GM12878 (cell line): ENCODE data around the gene SHROOM3. TPM values are rescaled to one million over a fixed set of nuclear protein-coding genes. Genes with fewer than 3 reads are reported as not detected.

Experiments
- ATAC-seq: fragments of 200-7000 bp; cut with Tn5 transposase; 3 replicates; pipeline ENCODE4 v1.9.1; 2020; ENCODE audit warnings: mild to moderate bottlenecking, moderate library complexity
- BruUV-seq: library from RNA; stranded (reverse); fragments of 400-500 nt; replicated peaks from 2 replicates; lab custom pipeline; 2021; lab: Mats Ljungman, UMichigan
- CTCF ChIA-PET: fragments of 300-600 bp; sonication (Branson Sonifier 250); formaldehyde crosslinking; extraction: SDS; loops from one replicate; lab custom pipeline; 2021; ENCODE audit warnings: inconsistent platforms; lab: Yijun Ruan, JAX
- POLR2A ChIA-PET: fragments of 350-600 bp; formaldehyde crosslinking; extraction: SDS; loops from one replicate; lab custom pipeline; 2021; ENCODE audit warnings: inconsistent platforms; lab: Charles Lee
- RAD21 ChIA-PET: fragments of 300-600 bp; sonication (Branson Sonifier 250); formaldehyde crosslinking; loops from one replicate; lab custom pipeline; 2023; ENCODE audit warnings: antibody characterized with exemption; ENCODE audit not compliant: unreplicated experiment; lab: Charles Lee
- SMC1A ChIA-PET: fragments of 300-600 bp; sonication (Branson Sonifier 250); formaldehyde crosslinking; loops from one replicate; lab custom pipeline; 2023; ENCODE audit not compliant: unreplicated experiment, uncharacterized antibody; lab: Charles Lee
- DNase-seq: peaks from one replicate; pipeline ENCODE4 v3.0.0-alpha.2; 2011; ENCODE audit warnings: low read depth, low spot score
- FAIRE-seq: peaks from 3 replicates; lab custom pipeline; 2011; peaks lifted over from hg19 to GRCh38; lab: Jason Lieb, UNC
- H2AFZ ChIP-seq: 2 replicates; pipeline ENCODE4 v1.6.0; 2011; ENCODE audit warnings: low read depth, low read length, control low read depth; ENCODE audit not compliant: control insufficient read depth
- H3K27ac ChIP-seq: 2 replicates; pipeline ENCODE4 v1.5.1; 2011; ENCODE audit warnings: control low read depth; ENCODE audit not compliant: control insufficient read depth, insufficient read depth
- H3K27me3 ChIP-seq, 2 experiments: replicated peaks in 1 of 2; 2 replicates each; pipeline versions ENCODE4 v1.6.0 to v1.6.1; 2011; ENCODE audit warnings: low read length in 1 of 2; ENCODE audit not compliant: control insufficient read depth in 2 of 2, insufficient read depth in 2 of 2
- H3K36me3 ChIP-seq, 2 experiments: 2 replicates each; pipeline ENCODE4 v1.5.1; 2011; ENCODE audit warnings: low read length in 1 of 2; ENCODE audit not compliant: control insufficient read depth in 2 of 2, insufficient read depth in 2 of 2
- H3K4me1 ChIP-seq: 2 replicates; pipeline ENCODE4 v1.6.1; 2011; ENCODE audit warnings: mild to moderate bottlenecking, low read length, moderate library complexity, mixed read lengths; ENCODE audit not compliant: control insufficient read depth, insufficient read depth
- H3K4me2 ChIP-seq: 2 replicates; pipeline ENCODE4 v1.6.0; 2011; ENCODE audit warnings: control low read depth; ENCODE audit not compliant: control insufficient read depth, insufficient read depth
- H3K4me3 ChIP-seq: fragments of 200-600 bp; sonication (generic); 2 replicates; pipeline ENCODE4 v1.5.1; 2016
- H3K79me2 ChIP-seq: 2 replicates; pipeline ENCODE4 v1.6.0; 2011; ENCODE audit warnings: low read length; ENCODE audit not compliant: control insufficient read depth, insufficient read depth
- H3K9ac ChIP-seq: 2 replicates; pipeline ENCODE4 v1.8.0; 2011; ENCODE audit warnings: low read length, control low read depth, mixed read lengths; ENCODE audit not compliant: control insufficient read depth, insufficient read depth
- H3K9me3 ChIP-seq: replicated peaks from 3 replicates; pipeline ENCODE4 v1.5.1; 2011; ENCODE audit warnings: mild to moderate bottlenecking, low read length; ENCODE audit not compliant: control insufficient read depth, insufficient read depth
- H4K20me1 ChIP-seq: 2 replicates; pipeline ENCODE4 v1.6.0; 2011; ENCODE audit not compliant: control insufficient read depth, insufficient read depth
- CREM ChIP-seq: IDR thresholded peaks from 2 replicates; pipeline ENCODE4 v1.6.1; 2014; ENCODE audit warnings: antibody characterized with exemption, low read depth
- FOS ChIP-seq: IDR thresholded peaks from 3 replicates; pipeline ENCODE4 v1.6.1; 2011; ENCODE audit warnings: borderline replicate concordance; ENCODE audit not compliant: insufficient read length; ENCODE audit errors: extremely low read depth
- FOXM1 ChIP-seq: IDR thresholded peaks from 2 replicates; pipeline ENCODE4 v1.6.1; 2012; ENCODE audit warnings: low read depth, mild to moderate bottlenecking, inconsistent platforms, low read length, moderate library complexity
- JUNB ChIP-seq: IDR thresholded peaks from 2 replicates; pipeline ENCODE4 v1.6.1; 2016; ENCODE audit warnings: antibody characterized with exemption, mild to moderate bottlenecking
- JUND ChIP-seq: IDR thresholded peaks from 2 replicates; pipeline ENCODE4 v1.6.1; 2012; ENCODE audit warnings: low read depth, mild to moderate bottlenecking, low read length, improper control_type of control experiment, moderate library complexity
- KAT2A ChIP-seq: conservative IDR thresholded peaks from 2 replicates; pipeline ENCODE4 v1.6.1; 2011; ENCODE audit warnings: low read depth, low read length; ENCODE audit not compliant: control insufficient read depth
- NRF1 ChIP-seq: conservative IDR thresholded peaks from 2 replicates; pipeline ENCODE4 v1.6.1; 2011; ENCODE audit warnings: mild to moderate bottlenecking, low read depth, low read length, improper control_type of control experiment
- SPI1 ChIP-seq: IDR thresholded peaks from 2 replicates; pipeline ENCODE4 v1.6.1; 2011; ENCODE audit warnings: low read depth, mild to moderate bottlenecking, low read length, moderate library complexity, borderline replicate concordance; ENCODE audit not compliant: insufficient read depth
- WGBS: methylation state at CpG from one replicate; pipeline ENCODE4 v1.1.6; 2016; ENCODE audit warnings: low lambda C conversion rate; ENCODE audit not compliant: insufficient replicate concordance, insufficient coverage; ENCODE audit errors: missing lambda C conversion rate; 5-methylcytosine and 5-hydroxymethylcytosine counted together
- in situ Hi-C: fragments of 300-500 bp; cut with MboI; formaldehyde crosslinking; loops from 9 replicates; pipeline ENCODE4 v1.14.3; 2018; ENCODE audit warnings: mixed read lengths
- intact Hi-C: fragments of 100-400 bp; cut with micrococcal nuclease; formaldehyde crosslinking; loops from one replicate; pipeline ENCODE4 v1.14.2; 2022; ENCODE audit not compliant: unreplicated experiment
- polyA plus RNA-seq, 11 experiments: library from polyadenylated mRNA; depleted of rRNA in 4 of 11; unstranded in 6 of 11; stranded (reverse) in 5 of 11; fragments of >200 nt; fragmentation: Nextera tagmentation in 4 of 11; fragmentation: Illumina TruSeq in 1 of 11; extraction: Ambion mirVana in 4 of 11; extraction: Trizol in 1 of 11; gene quantifications; 1 replicate in 1 of 11; 2 replicates in 10 of 11; pipeline versions ENCODE4 v1.2.1 to v1.2.3, GENCODE V29; 2011 to 2016; ENCODE audit warnings: inconsistent platforms in 2 of 11, missing spikeins in 2 of 11, low read depth in 1 of 11
- total RNA-seq, 4 experiments: library from RNA; depleted of rRNA in 3 of 4; stranded (reverse); fragments of >200 nt in 3 of 4; fragmentation: Illumina TruSeq in 1 of 4; extraction: Trizol in 1 of 4; gene quantifications; 2 replicates each; pipeline versions ENCODE4 v1.2.1 to v1.2.3, GENCODE V29; 2013 to 2021
- TF ChIP-seq, protein P1 (sequence below): fragments of 450-650 bp; IDR thresholded peaks from 2 replicates; pipeline ENCODE4 v1.6.1; 2017; ENCODE audit warnings: low read depth, mild to moderate bottlenecking, moderate library complexity
- TF ChIP-seq, protein P2 (sequence below): IDR thresholded peaks from 2 replicates; pipeline ENCODE4 v1.6.1; 2012; ENCODE audit warnings: improper control_type of control experiment, low read depth, low read length; ENCODE audit not compliant: insufficient replicate concordance

The SHROOM3 gene
- total and polyA plus RNA-seq, 10 of the 15 experiments (the other 5 are each of a cell fraction or from before 2014, with no cell fraction given): under 0.01 to 0.29 (median 0.08) TPM; not detected in 1

DNA sequence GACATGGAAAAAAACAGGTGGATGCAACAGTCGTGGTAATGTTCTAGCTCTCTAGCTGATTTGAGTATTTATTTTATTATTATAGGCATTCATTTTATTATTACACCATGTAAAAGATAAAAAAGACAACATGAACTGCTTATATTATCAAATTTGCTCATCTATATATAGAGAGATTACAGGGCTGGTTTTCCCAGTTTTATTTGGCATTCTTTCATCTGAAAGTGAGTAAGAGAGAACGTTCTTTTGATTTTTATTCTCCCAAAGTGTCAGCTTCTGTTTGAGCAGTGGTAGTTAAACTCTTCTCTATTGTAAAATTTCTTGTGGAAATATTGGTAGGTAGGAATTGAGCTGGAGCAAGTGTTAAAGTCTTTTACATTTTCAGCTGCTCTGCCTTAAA is 283.0 kb downstream of the SHROOM3 start:
- Histone ChIP-seq H3K79me2 (no peaks in the 10 kb centered on the region), H3K9me3 (no peaks in the 10 kb centered on the region), H3K4me2 (no peak overlapping the region), H4K20me1 (no peaks in the 10 kb centered on the region), H3K36me3 (no peaks in the 10 kb centered on the region), H2AFZ (no peak overlapping the region), H3K4me1 (no peaks in the 10 kb centered on the region), H3K9ac (no peak overlapping the region), H3K27me3 (no peaks in the 10 kb centered on the region; a peak in 1 of 4 replicates), H3K4me3 (no peak overlapping the region), H3K27ac (no peak overlapping the region)
- POLR2A ChIA-PET: no interaction called here
- in situ Hi-C loops (no loop called here), intact Hi-C loops (no loop called here)
- ATAC-seq: no peak
- FAIRE-seq: no peak
- CTCF ChIA-PET: no interaction called here
- WGBS: 52% methylated on average over 2 of the region's 2 CpGs
- BruUV-seq: no TSS peak
- TF ChIP-seq FOS: no peak
- no peak for TF ChIP-seq SPI1
- no peak for TF ChIP-seq FOXM1
- TF ChIP-seq, protein P1, sequence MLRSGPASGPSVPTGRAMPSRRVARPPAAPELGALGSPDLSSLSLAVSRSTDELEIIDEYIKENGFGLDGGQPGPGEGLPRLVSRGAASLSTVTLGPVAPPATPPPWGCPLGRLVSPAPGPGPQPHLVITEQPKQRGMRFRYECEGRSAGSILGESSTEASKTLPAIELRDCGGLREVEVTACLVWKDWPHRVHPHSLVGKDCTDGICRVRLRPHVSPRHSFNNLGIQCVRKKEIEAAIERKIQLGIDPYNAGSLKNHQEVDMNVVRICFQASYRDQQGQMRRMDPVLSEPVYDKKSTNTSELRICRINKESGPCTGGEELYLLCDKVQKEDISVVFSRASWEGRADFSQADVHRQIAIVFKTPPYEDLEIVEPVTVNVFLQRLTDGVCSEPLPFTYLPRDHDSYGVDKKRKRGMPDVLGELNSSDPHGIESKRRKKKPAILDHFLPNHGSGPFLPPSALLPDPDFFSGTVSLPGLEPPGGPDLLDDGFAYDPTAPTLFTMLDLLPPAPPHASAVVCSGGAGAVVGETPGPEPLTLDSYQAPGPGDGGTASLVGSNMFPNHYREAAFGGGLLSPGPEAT: no peak
- RAD21 ChIA-PET: no interaction called here
- SMC1A ChIA-PET: interaction anchor here (0.9 to 2.1 kb wide), 2 partner anchors 11 to 68 kb away, joined by 3 to 5 read pairs; no protein-coding TSS in a partner anchor
- DNase-seq: no peak

DNA sequence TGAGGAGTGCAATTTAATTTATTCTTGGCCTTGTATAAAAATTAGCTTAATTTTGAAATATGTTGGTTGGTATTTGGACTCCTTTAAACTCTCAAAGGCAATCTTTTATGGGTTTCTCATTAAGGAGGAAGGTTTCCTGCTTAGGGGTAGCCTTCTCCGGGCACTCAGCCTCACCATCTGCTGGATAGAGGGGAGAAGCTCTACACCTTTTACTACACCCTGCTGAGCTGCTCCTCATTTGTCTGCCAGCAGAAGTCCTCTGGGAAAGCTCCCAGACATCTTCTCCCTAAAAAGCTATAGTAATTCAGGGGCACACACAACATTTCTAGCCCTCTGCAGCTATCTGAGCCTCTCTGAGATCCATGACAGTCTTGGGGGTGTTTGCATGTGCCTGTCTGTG is 283.8 kb downstream of the SHROOM3 start:
- Histone ChIP-seq H3K9me3 (no peaks in the 10 kb centered on the region), H3K4me1 (no peaks in the 10 kb centered on the region), H3K4me3 (no peak overlapping the region), H3K27ac (no peak overlapping the region), H3K36me3 (no peaks in the 10 kb centered on the region), H2AFZ (no peak overlapping the region), H3K9ac (no peak overlapping the region), H3K27me3 (no peaks in the 10 kb centered on the region; a peak in 1 of 4 replicates), H3K79me2 (no peaks in the 10 kb centered on the region), H4K20me1 (no peaks in the 10 kb centered on the region), H3K4me2 (no peak overlapping the region)
- DNase-seq: no peak
- FAIRE-seq: no peak
- ChIA-PET SMC1A (interaction anchor here (0.9 to 2.1 kb wide), 2 partner anchors 10 to 69 kb away, joined by 3 to 5 read pairs; no protein-coding TSS in a partner anchor), RAD21 (no interaction called here), POLR2A (no interaction called here), CTCF (no interaction called here)
- intact Hi-C loops: no loop called here
- in situ Hi-C loops: no loop called here
- BruUV-seq: no TSS peak
- 35% methylated on average over 1 of the region's 1 CpG for WGBS
- no peak for ATAC-seq
- TF ChIP-seq JUNB: no peak
- TF ChIP-seq KAT2A: no peak
- TF ChIP-seq CREM: no peak
- TF ChIP-seq JUND: no peak
- no peak for TF ChIP-seq NRF1
- TF ChIP-seq, protein P2, sequence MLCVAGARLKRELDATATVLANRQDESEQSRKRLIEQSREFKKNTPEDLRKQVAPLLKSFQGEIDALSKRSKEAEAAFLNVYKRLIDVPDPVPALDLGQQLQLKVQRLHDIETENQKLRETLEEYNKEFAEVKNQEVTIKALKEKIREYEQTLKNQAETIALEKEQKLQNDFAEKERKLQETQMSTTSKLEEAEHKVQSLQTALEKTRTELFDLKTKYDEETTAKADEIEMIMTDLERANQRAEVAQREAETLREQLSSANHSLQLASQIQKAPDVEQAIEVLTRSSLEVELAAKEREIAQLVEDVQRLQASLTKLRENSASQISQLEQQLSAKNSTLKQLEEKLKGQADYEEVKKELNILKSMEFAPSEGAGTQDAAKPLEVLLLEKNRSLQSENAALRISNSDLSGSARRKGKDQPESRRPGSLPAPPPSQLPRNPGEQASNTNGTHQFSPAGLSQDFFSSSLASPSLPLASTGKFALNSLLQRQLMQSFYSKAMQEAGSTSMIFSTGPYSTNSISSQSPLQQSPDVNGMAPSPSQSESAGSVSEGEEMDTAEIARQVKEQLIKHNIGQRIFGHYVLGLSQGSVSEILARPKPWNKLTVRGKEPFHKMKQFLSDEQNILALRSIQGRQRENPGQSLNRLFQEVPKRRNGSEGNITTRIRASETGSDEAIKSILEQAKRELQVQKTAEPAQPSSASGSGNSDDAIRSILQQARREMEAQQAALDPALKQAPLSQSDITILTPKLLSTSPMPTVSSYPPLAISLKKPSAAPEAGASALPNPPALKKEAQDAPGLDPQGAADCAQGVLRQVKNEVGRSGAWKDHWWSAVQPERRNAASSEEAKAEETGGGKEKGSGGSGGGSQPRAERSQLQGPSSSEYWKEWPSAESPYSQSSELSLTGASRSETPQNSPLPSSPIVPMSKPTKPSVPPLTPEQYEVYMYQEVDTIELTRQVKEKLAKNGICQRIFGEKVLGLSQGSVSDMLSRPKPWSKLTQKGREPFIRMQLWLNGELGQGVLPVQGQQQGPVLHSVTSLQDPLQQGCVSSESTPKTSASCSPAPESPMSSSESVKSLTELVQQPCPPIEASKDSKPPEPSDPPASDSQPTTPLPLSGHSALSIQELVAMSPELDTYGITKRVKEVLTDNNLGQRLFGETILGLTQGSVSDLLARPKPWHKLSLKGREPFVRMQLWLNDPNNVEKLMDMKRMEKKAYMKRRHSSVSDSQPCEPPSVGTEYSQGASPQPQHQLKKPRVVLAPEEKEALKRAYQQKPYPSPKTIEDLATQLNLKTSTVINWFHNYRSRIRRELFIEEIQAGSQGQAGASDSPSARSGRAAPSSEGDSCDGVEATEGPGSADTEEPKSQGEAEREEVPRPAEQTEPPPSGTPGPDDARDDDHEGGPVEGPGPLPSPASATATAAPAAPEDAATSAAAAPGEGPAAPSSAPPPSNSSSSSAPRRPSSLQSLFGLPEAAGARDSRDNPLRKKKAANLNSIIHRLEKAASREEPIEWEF: no peak
